HCT116 (cell line): ENCODE measurements around the gene ARL9. TPM values are rescaled to one million over a fixed set of nuclear protein-coding genes. Genes with fewer than 3 reads are reported as not detected.
A peak's percentile ranks its signal among the peaks of the same experiment; 100 is the strongest.

Experiments
- ATAC-seq: fragments of 200-7000 bp; cut with Tn5 transposase; 2 replicates; pipeline ENCODE4 v1.9.1; 2020; ENCODE audit warnings: mild to moderate bottlenecking, moderate library complexity
- BruUV-seq: library from RNA; stranded (reverse); fragments of 400-500 nt; replicated peaks from 2 replicates; lab custom pipeline; 2021; lab: Mats Ljungman, UMichigan
- CTCF ChIA-PET: fragments of 300-600 bp; sonication (Branson Sonifier 250); formaldehyde crosslinking; loops from one replicate; lab custom pipeline; 2021; ENCODE audit warnings: antibody characterized with exemption; lab: Charles Lee
- POLR2A ChIA-PET: fragments of 300-600, 350-600 bp; sonication (Branson Sonifier 250); formaldehyde crosslinking; loops from one replicate; lab custom pipeline; 2021; ENCODE audit warnings: antibody characterized with exemption; lab: Charles Lee
- RAD21 ChIA-PET, 2 experiments: fragments of 300-600 bp; sonication (Branson Sonifier 250); formaldehyde crosslinking; loops; one replicate each; lab custom pipeline; 2023; ENCODE audit warnings: low total read pairs in 2 of 2; ENCODE audit not compliant: uncharacterized antibody in 2 of 2, unreplicated experiment in 2 of 2, low non-redundant PET in 1 of 2; lab: Charles Lee
- DNase-seq: peaks from one replicate; pipeline ENCODE4 v3.0.0-alpha.2; 2010; ENCODE audit warnings: low read depth, low spot score
- H2AFZ ChIP-seq: fragments of 200-600 bp; shearing (Covaris generic), sonication (generic); 2 replicates; pipeline ENCODE4 v1.6.1; 2017; ENCODE audit warnings: low read depth, mixed run types, mixed read lengths, antibody characterized with exemption, low read length; ENCODE audit not compliant: poor library complexity, severe bottlenecking
- H3K27ac ChIP-seq: 2 replicates; pipeline ENCODE4 v1.5.1; 2012; ENCODE audit warnings: low read depth, low read length
- H3K27me3 ChIP-seq: fragments of 200-600 bp; sonication (generic); 2 replicates; pipeline ENCODE4 v1.6.1; 2016; ENCODE audit warnings: mixed run types, low read length, mixed read lengths; ENCODE audit not compliant: insufficient read depth
- H3K36me3 ChIP-seq, 2 experiments: fragments of 200-500 bp in 1 of 2; fragments of 200-600 bp in 1 of 2; sonication (Bioruptor generic) in 1 of 2; sonication (generic) in 1 of 2; 2 replicates each; pipeline versions ENCODE4 v1.5.1 to v1.6.1; 2014 to 2016; ENCODE audit warnings: low read length in 2 of 2, inconsistent platforms in 1 of 2, mixed read lengths in 1 of 2, mixed run types in 1 of 2; ENCODE audit not compliant: insufficient read depth in 2 of 2, control insufficient read depth in 1 of 2
- H3K4me1 ChIP-seq, 2 experiments: fragments of 200-600 bp in 1 of 2; sonication (generic) in 1 of 2; 2 replicates each; pipeline versions ENCODE4 v1.5.1 to v1.6.1; 2012 to 2017; ENCODE audit warnings: low read length in 2 of 2, inconsistent platforms in 1 of 2, mild to moderate bottlenecking in 1 of 2, mixed read lengths in 1 of 2, mixed run types in 1 of 2, moderate library complexity in 1 of 2; ENCODE audit not compliant: insufficient read depth in 2 of 2, control insufficient read depth in 1 of 2
- H3K4me2 ChIP-seq: fragments of 200-600 bp; sonication (generic); 2 replicates; pipeline ENCODE4 v1.6.1; 2017; ENCODE audit warnings: mixed run types, low read length, mixed read lengths
- H3K4me3 ChIP-seq, 2 experiments: fragments of 200-600 bp in 1 of 2; sonication (generic) in 1 of 2; replicated peaks in 1 of 2; 2 replicates each; pipeline ENCODE4 v1.5.1; 2011 to 2016; ENCODE audit warnings: low read length in 2 of 2, control low read depth in 1 of 2, low read depth in 1 of 2, mild to moderate bottlenecking in 1 of 2, mixed read lengths in 1 of 2, mixed run types in 1 of 2
- H3K79me2 ChIP-seq: fragments of 200-600 bp; sonication (generic); 2 replicates; pipeline ENCODE4 v1.6.1; 2017; ENCODE audit warnings: mild to moderate bottlenecking, mixed run types, low read length, moderate library complexity, mixed read lengths; ENCODE audit not compliant: insufficient read depth
- H3K9ac ChIP-seq: fragments of 200-600 bp; sonication (generic); 2 replicates; pipeline ENCODE4 v1.6.1; 2016; ENCODE audit warnings: low read length, mixed read lengths
- H3K9me2 ChIP-seq: fragments of 200-600 bp; sonication (generic), shearing (Covaris generic); 2 replicates; pipeline ENCODE4 v1.6.1; 2017; ENCODE audit warnings: mixed run types, mild to moderate bottlenecking, moderate library complexity; ENCODE audit not compliant: insufficient read depth
- H3K9me3 ChIP-seq, 2 experiments: fragments of 200-500 bp in 1 of 2; fragments of 200-600 bp in 1 of 2; sonication (Bioruptor generic) in 1 of 2; sonication (generic) in 1 of 2; 2 replicates each; pipeline ENCODE4 v1.6.1; 2014 to 2017; ENCODE audit warnings: low read length in 2 of 2, mixed read lengths in 2 of 2, inconsistent platforms in 1 of 2, low read depth in 1 of 2, mild to moderate bottlenecking in 1 of 2, mixed run types in 1 of 2, moderate library complexity in 1 of 2; ENCODE audit not compliant: control insufficient read depth in 1 of 2, insufficient read depth in 1 of 2
- H4K20me1 ChIP-seq: fragments of 200-600 bp; sonication (generic), shearing (Covaris generic); 2 replicates; pipeline ENCODE4 v1.6.1; 2017; ENCODE audit warnings: mixed run types, mild to moderate bottlenecking, moderate library complexity; ENCODE audit not compliant: insufficient read depth
- CBX3 ChIP-seq: IDR thresholded peaks from 2 replicates; pipeline ENCODE4 v1.6.1; 2012; ENCODE audit warnings: low read depth
- CEBPB ChIP-seq: IDR thresholded peaks from 2 replicates; pipeline ENCODE4 v1.6.1; 2012; ENCODE audit warnings: low read depth
- EZH2 ChIP-seq: fragments of 200-600 bp; sonication (generic); IDR thresholded peaks from 2 replicates; pipeline ENCODE4 v1.6.1; 2017; ENCODE audit warnings: antibody characterized with exemption, mixed run types
- JUND ChIP-seq: IDR thresholded peaks from 2 replicates; pipeline ENCODE4 v1.6.1; 2012
- POLR2A ChIP-seq: IDR thresholded peaks from 2 replicates; pipeline ENCODE4 v1.7.0; 2011; ENCODE audit warnings: borderline replicate concordance; ENCODE audit not compliant: insufficient read depth, insufficient read length; ENCODE audit errors: extremely low read depth
- SIN3A ChIP-seq: IDR thresholded peaks from 2 replicates; pipeline ENCODE4 v1.6.1; 2012; ENCODE audit warnings: low read depth
- SP1 ChIP-seq: IDR thresholded peaks from 2 replicates; pipeline ENCODE4 v1.6.1; 2012; ENCODE audit warnings: low read depth
- SRF ChIP-seq: IDR thresholded peaks from 2 replicates; pipeline ENCODE4 v1.6.1; 2012; ENCODE audit warnings: low read depth
- TCF7L2 ChIP-seq: IDR thresholded peaks from 2 replicates; pipeline ENCODE4 v1.7.0; 2011; ENCODE audit warnings: borderline replicate concordance, inconsistent platforms; ENCODE audit not compliant: insufficient read depth, insufficient read length; ENCODE audit errors: extremely low read depth
- YY1 ChIP-seq: IDR thresholded peaks from 2 replicates; pipeline ENCODE4 v1.6.1; 2011; ENCODE audit warnings: low read length, low read depth, moderate library complexity, mild to moderate bottlenecking; ENCODE audit not compliant: insufficient replicate concordance; ENCODE audit errors: extremely low read depth
- ZNF274 ChIP-seq: fragments of 200-500 bp; sonication (Bioruptor generic); IDR thresholded peaks from 2 replicates; pipeline ENCODE4 v1.6.1; 2014; ENCODE audit warnings: mild to moderate bottlenecking, low read depth, low read length, inconsistent platforms
- intact Hi-C: fragments of 100-400 bp; cut with micrococcal nuclease; formaldehyde crosslinking; loops from 2 replicates; pipeline ENCODE4 v1.10.0; 2022
- total RNA-seq: library from RNA; stranded (reverse); gene quantifications from one replicate; pipeline ENCODE4 v1.2.1, GENCODE V29; 2021; ENCODE audit not compliant: unreplicated experiment
- TF ChIP-seq, protein P1 (sequence below): IDR thresholded peaks from 2 replicates; pipeline ENCODE4 v1.6.1; 2011; ENCODE audit warnings: mild to moderate bottlenecking, low read length, moderate library complexity; ENCODE audit not compliant: insufficient replicate concordance; ENCODE audit errors: extremely low read depth
- TF ChIP-seq, protein P2 (sequence below): IDR thresholded peaks from 2 replicates; pipeline ENCODE4 v1.6.1; 2012; ENCODE audit warnings: low read depth

Gene ARL9
- total RNA-seq, 1 experiment from 2014 or later, result not detected

DNA sequence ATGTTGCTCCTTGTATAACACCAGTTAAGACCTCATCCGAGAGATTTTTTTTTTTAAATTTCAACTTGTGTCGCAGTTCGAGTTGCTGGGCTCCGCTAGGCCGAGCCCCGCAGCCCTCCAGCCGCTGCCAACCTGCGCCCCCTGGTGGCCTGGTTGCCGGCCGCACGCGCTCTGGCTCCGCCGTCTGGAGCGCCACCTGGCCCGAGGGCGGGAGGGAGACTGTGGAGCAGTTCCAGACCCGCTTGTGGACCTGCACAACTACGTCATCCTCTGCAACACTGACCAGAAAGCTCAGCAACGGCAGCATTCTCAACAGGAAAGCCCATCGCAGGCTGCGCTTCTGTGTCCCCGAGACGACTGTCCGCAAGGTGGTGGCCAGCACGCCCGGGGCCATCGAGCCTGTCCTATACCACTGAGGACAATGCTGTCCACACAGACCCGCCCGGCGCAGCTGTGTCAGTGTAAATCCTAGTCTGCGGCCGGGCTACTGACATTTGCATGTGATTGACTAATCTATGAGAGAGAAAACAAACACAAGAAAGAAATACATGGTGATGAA lies 39.1 kb downstream of the ARL9 start (continued):
- TF ChIP-seq, protein P1, sequence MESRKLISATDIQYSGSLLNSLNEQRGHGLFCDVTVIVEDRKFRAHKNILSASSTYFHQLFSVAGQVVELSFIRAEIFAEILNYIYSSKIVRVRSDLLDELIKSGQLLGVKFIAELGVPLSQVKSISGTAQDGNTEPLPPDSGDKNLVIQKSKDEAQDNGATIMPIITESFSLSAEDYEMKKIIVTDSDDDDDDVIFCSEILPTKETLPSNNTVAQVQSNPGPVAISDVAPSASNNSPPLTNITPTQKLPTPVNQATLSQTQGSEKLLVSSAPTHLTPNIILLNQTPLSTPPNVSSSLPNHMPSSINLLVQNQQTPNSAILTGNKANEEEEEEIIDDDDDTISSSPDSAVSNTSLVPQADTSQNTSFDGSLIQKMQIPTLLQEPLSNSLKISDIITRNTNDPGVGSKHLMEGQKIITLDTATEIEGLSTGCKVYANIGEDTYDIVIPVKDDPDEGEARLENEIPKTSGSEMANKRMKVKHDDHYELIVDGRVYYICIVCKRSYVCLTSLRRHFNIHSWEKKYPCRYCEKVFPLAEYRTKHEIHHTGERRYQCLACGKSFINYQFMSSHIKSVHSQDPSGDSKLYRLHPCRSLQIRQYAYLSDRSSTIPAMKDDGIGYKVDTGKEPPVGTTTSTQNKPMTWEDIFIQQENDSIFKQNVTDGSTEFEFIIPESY, result no peak
- TF ChIP-seq SIN3A, result no peak
- peak; percentile 61 for TF ChIP-seq YY1

DNA sequence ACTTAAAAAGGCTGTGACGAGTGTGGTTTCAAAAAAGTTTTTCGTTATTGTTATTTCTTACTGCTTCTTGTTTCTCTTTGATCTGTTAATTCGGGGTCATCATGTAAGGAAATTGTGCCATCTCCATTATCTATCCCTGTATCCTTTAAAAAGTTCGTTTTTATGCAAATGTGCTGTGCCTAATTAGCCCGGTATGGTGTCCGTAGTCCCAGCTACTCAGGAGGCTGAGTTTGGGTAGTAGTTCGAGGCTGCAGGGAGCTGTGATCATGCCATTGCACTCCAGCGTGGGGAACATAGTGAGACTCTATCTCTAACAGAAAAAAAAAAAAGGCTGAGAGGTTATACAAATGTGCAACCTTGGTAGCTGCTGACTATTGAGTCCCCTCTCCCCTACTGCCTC lies 45.1 kb downstream of the ARL9 start:
- H3K4me1 ChIP-seq, result no peaks in the 10 kb centered on the region
- POLR2A ChIA-PET, result no interaction called here
- CTCF ChIA-PET, result no interaction called here
- DNase-seq (no peak), ATAC-seq (no peak)
- BruUV-seq, result no TSS peak
- TF ChIP-seq JUND, result no peak
- no peak for TF ChIP-seq CBX3
- no peak for TF ChIP-seq YY1
- RAD21 ChIA-PET, result no interaction called here
- H3K9me2 ChIP-seq, result no peaks in the 10 kb centered on the region
- no peaks in the 10 kb centered on the region for H4K20me1 ChIP-seq
- H3K4me3 ChIP-seq, result no peak overlapping the region
- H3K27me3 ChIP-seq, result no peaks in the 10 kb centered on the region
- H3K9ac ChIP-seq, result no peak overlapping the region
- intact Hi-C loops, result no loop called here
- H3K9me3 ChIP-seq, result no peaks in the 10 kb centered on the region
- no peak overlapping the region for H3K27ac ChIP-seq
- no peak overlapping the region for H2AFZ ChIP-seq
- H3K36me3 ChIP-seq, result no peaks in the 10 kb centered on the region
- no peaks in the 10 kb centered on the region for H3K79me2 ChIP-seq
- H3K4me2 ChIP-seq, result no peak overlapping the region

DNA sequence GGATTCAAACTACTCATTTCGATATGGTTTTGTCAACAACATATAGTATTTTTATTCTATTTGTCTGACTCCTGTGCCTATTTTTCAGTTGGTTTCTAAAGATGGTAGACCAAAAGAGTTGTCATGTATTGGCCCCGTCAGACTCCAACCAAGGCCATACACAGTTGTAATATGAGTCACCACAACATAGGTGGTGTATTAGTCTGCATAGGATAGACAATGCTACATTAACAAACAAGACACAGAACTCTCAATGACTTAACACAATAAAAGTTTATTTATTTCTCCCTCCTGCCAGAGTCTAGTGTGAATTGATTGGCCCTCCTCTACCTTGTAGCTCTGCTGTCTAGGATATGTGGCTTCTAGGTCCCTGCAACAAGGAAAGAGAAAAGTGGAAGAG lies 45.9 kb downstream of the ARL9 start:
- DNase-seq (no peak), ATAC-seq (no peak)
- H3K9ac ChIP-seq, result no peak overlapping the region
- no peak overlapping the region for H3K4me3 ChIP-seq
- H3K27ac ChIP-seq, result no peak overlapping the region
- POLR2A ChIA-PET, result no interaction called here
- no peak overlapping the region for H2AFZ ChIP-seq
- intact Hi-C loops, result no loop called here
- H4K20me1 ChIP-seq, result no peaks in the 10 kb centered on the region
- H3K27me3 ChIP-seq, result no peaks in the 10 kb centered on the region
- CTCF ChIA-PET, result no interaction called here
- RAD21 ChIA-PET, result no interaction called here
- no peaks in the 10 kb centered on the region for H3K9me2 ChIP-seq
- no TSS peak for BruUV-seq
- H3K4me1 ChIP-seq, result no peaks in the 10 kb centered on the region
- H3K79me2 ChIP-seq, result no peaks in the 10 kb centered on the region
- H3K9me3 ChIP-seq, result no peaks in the 10 kb centered on the region
- H3K4me2 ChIP-seq, result no peak overlapping the region
- no peaks in the 10 kb centered on the region for H3K36me3 ChIP-seq
- TF ChIP-seq EZH2 (no peak), ZNF274 (no peak), POLR2A (no peak), CEBPB (no peak), TCF7L2 (no peak), CBX3 (no peak), SP1 (no peak), SRF (no peak)
- TF ChIP-seq, protein P2, sequence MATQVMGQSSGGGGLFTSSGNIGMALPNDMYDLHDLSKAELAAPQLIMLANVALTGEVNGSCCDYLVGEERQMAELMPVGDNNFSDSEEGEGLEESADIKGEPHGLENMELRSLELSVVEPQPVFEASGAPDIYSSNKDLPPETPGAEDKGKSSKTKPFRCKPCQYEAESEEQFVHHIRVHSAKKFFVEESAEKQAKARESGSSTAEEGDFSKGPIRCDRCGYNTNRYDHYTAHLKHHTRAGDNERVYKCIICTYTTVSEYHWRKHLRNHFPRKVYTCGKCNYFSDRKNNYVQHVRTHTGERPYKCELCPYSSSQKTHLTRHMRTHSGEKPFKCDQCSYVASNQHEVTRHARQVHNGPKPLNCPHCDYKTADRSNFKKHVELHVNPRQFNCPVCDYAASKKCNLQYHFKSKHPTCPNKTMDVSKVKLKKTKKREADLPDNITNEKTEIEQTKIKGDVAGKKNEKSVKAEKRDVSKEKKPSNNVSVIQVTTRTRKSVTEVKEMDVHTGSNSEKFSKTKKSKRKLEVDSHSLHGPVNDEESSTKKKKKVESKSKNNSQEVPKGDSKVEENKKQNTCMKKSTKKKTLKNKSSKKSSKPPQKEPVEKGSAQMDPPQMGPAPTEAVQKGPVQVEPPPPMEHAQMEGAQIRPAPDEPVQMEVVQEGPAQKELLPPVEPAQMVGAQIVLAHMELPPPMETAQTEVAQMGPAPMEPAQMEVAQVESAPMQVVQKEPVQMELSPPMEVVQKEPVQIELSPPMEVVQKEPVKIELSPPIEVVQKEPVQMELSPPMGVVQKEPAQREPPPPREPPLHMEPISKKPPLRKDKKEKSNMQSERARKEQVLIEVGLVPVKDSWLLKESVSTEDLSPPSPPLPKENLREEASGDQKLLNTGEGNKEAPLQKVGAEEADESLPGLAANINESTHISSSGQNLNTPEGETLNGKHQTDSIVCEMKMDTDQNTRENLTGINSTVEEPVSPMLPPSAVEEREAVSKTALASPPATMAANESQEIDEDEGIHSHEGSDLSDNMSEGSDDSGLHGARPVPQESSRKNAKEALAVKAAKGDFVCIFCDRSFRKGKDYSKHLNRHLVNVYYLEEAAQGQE, result no peak
